ENCODE data around the gene FAM131C.
"Not testable (repeated sequence)": the region's sequence is repeated elsewhere in the genome, so short reads cannot be mapped to it uniquely, and the experiment has no call there.

FAM131C gene

GRCh38 chr1:16055613-16056520 is 17.6 kb downstream of the FAM131C start:
- peak; percentile 97 for TF ChIP-seq CTCF (IDR thresholded peaks at IDR 0.05; ENCODE audit: extremely low read depth, insufficient read depth, missing control alignments)
- in situ Hi-C loops (cut with MboI; ENCODE audit: low pct_unique_long_range_greater_than_20kb, low sequenced_read_pairs, unreplicated experiment) = no loop called here
- peak; percentile 95 for DNase-seq (ENCODE audit: low spot score)

- DNase-seq (ENCODE audit: low spot score) = no peak
- no peak for TF ChIP-seq CTCF (IDR thresholded peaks at IDR 0.05; ENCODE audit: extremely low read depth, insufficient read depth, missing control alignments)
- in situ Hi-C loops (cut with MboI; ENCODE audit: low pct_unique_long_range_greater_than_20kb, low sequenced_read_pairs, unreplicated experiment) = no loop called here
Observed at GRCh38 chr1:16054598-16055540, 18.6 kb downstream of the FAM131C start.

GRCh38 chr1:16053781-16054502 is 19.5 kb downstream of the FAM131C start:
- TF ChIP-seq CTCF (IDR thresholded peaks at IDR 0.05; ENCODE audit: extremely low read depth, insufficient read depth, missing control alignments) = no peak
- DNase-seq (ENCODE audit: low spot score) = no peak
- in situ Hi-C loops (cut with MboI; ENCODE audit: low pct_unique_long_range_greater_than_20kb, low sequenced_read_pairs, unreplicated experiment) = no loop called here

GRCh38 chr1:16051949-16052348 is 21.5 kb downstream of the FAM131C start:
- DNase-seq (ENCODE audit: low spot score); in situ Hi-C loops (cut with MboI; ENCODE audit: low pct_unique_long_range_greater_than_20kb, low sequenced_read_pairs, unreplicated experiment): not testable (repeated sequence)

- no peak for DNase-seq (ENCODE audit: low spot score)
- in situ Hi-C loops (cut with MboI; ENCODE audit: low pct_unique_long_range_greater_than_20kb, low sequenced_read_pairs, unreplicated experiment) = no loop called here
- TF ChIP-seq CTCF (IDR thresholded peaks at IDR 0.05; ENCODE audit: extremely low read depth, insufficient read depth, missing control alignments) = no peak
Observed at GRCh38 chr1:16051039-16051438, 22.4 kb downstream of the FAM131C start.

- no peak for DNase-seq (ENCODE audit: low spot score)
- no peak for TF ChIP-seq CTCF (IDR thresholded peaks at IDR 0.05; ENCODE audit: extremely low read depth, insufficient read depth, missing control alignments)
- in situ Hi-C loops (cut with MboI; ENCODE audit: low pct_unique_long_range_greater_than_20kb, low sequenced_read_pairs, unreplicated experiment) = no loop called here
Observed at GRCh38 chr1:16050328-16050727, 23.1 kb downstream of the FAM131C start.

Data from GM13977 (cell line).